HG02610 (cell line): ENCODE data around the gene TAF15.
A peak's percentile ranks its signal among the peaks of the same experiment; 100 is the strongest.

Experiments
- ATAC-seq: cut with Tn5 transposase; IDR thresholded peaks from one replicate; pipeline ENCODE4 v1.9.1; 2021; ENCODE audit warnings: mild to moderate bottlenecking, moderate library complexity; ENCODE audit not compliant: unreplicated experiment

Gene TAF15

DNA sequence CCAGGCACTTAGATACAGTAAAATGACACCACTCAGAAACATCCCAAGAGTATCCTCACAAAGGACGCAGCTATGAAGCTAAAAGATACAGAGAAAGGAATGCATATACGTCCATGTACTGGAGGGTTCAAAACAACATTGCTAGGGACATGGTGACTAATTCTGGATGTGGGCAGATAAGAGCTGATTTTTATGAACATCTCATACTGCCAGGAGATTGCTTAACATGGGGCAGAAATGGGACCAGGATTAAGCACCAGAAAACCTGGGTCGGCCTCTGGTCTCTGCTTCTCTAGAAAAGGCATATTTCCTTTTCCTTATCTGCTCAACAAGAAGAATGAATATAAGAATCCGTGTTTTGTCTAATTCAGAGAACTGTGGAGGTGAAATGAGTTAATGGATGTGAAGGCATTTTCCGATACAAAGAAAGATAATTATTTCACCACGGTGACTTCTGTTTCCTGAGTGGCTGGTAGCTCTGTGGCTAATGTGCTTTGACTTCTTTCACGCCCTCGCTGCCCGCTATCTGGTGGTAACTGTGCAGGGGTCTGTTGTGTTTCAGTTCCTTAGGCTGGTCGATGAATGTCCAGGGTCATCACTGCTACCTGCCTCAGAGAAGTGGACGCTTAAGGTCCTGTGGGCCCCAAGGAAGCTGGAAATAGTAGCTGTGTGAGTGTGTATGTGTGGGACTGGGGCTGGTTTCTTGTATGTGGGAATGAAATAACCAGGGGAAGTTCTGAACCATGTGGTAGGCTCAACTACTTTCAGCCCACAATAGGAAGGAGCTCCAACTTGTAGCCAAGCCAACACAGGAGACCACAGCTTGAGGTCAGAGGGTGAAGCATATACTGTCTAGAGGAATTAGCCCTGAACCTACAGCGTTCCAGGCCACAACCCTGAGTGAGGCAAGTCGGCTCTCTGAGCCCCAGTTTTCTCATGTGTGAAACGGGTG, 86.6 kb downstream of the TAF15 start:
- peak; percentile 59 for ATAC-seq
